OCI-LY3 (cell line): ENCODE measurements around the gene CCDC136.

ENCODE experiments used
- H2AFZ ChIP-seq: fragments of 200-600, 300-600 bp; shearing (Covaris generic); 2 replicates; pipeline ENCODE4 v1.6.0; 2014; ENCODE audit warnings: antibody characterized with exemption, low read depth, low read length
- H3K27ac ChIP-seq: fragments of 200-600, 300-600 bp; sonication (generic); 2 replicates; pipeline ENCODE4 v1.5.1; 2014; ENCODE audit warnings: mild to moderate bottlenecking, low read length, moderate library complexity, mixed read lengths
- H3K27me3 ChIP-seq: fragments of 200-600, 300-600 bp; sonication (generic); 2 replicates; pipeline ENCODE4 v1.6.1; 2014; ENCODE audit warnings: low read depth, low read length, mixed read lengths
- H3K36me3 ChIP-seq: fragments of 200-600, 300-600 bp; sonication (generic); replicated peaks from 2 replicates; pipeline ENCODE3; 2014; ENCODE audit warnings: low read depth, low read length, mixed read lengths
- H3K4me1 ChIP-seq: fragments of 300-600, 200-600 bp; sonication (generic); 2 replicates; pipeline ENCODE4 v1.6.1; 2014; ENCODE audit warnings: low read length, mixed read lengths
- H3K4me2 ChIP-seq: fragments of 200-600, 300-600 bp; sonication (generic); 2 replicates; pipeline ENCODE4 v1.6.1; 2014; ENCODE audit warnings: low read length, mixed read lengths
- H3K4me3 ChIP-seq: fragments of 300-600, 200-600 bp; sonication (generic); 2 replicates; pipeline ENCODE4 v1.5.1; 2014; ENCODE audit warnings: antibody characterized with exemption, mild to moderate bottlenecking, low read length, moderate library complexity
- H3K79me2 ChIP-seq: fragments of 300-600, 200-600 bp; shearing (Covaris generic); 2 replicates; pipeline ENCODE4 v1.6.1; 2014; ENCODE audit warnings: mild to moderate bottlenecking, low read length, mixed read lengths
- H3K9ac ChIP-seq: fragments of 300-600, 200-600 bp; shearing (Covaris generic); 2 replicates; pipeline ENCODE4 v1.6.0; 2014; ENCODE audit warnings: mild to moderate bottlenecking, low read length, moderate library complexity
- H3K9me3 ChIP-seq: fragments of 200-600, 300-600 bp; shearing (Covaris generic); 2 replicates; pipeline ENCODE4 v1.6.1; 2014; ENCODE audit warnings: low read length, mixed read lengths; ENCODE audit not compliant: insufficient read depth
- H4K20me1 ChIP-seq: fragments of 200-600, 300-600 bp; sonication (generic); 2 replicates; pipeline ENCODE4 v1.6.1; 2016; ENCODE audit warnings: low read length, mixed read lengths; ENCODE audit not compliant: insufficient read depth
- EZH2phosphoT487 ChIP-seq: fragments of 200-600 bp; shearing (Covaris generic); IDR thresholded peaks from 2 replicates; pipeline ENCODE4 v1.6.1; 2018; ENCODE audit warnings: antibody characterized with exemption, mixed run types, low read depth
- TF ChIP-seq, protein P1 (sequence below): fragments of 200-600, 300-600 bp; sonication (generic); IDR thresholded peaks from 2 replicates; pipeline ENCODE4 v1.5.1; 2014; ENCODE audit warnings: antibody characterized with exemption, low read length, low read depth

The CCDC136 gene

DNA sequence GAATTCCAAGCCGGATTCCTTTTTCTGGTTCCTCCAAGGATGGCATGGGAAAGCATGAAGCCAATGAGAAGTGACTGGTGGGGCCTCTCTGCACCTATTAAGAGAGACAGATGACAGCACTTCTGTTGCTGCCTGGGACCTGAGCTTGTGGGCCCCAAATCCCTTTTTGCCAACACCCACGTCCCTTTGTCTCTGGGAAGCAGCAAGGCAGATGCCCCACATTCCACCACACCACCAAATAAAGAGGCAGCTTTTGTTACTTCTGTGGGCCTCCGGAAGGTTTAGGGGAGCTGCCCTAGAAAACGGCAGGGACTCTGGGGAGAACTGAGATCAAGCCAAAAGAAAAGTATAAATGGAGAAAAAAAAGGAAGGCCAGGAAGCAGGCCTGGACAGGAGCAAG, 3.4 kb downstream of the CCDC136 start:
- Histone ChIP-seq H3K4me2 (no peak overlapping the region), H3K79me2 (no peaks in the 10 kb centered on the region), H3K4me1 (peaks cover 13% of the 10 kb centered on the region), H3K9me3 (no peaks in the 10 kb centered on the region), H4K20me1 (no peaks in the 10 kb centered on the region), H3K36me3 (no peaks in the 10 kb centered on the region), H3K9ac (no peak overlapping the region), H2AFZ (no peak overlapping the region), H3K4me3 (no peak overlapping the region), H3K27me3 (peaks cover 5% of the 10 kb centered on the region), H3K27ac (no peak overlapping the region)
- TF ChIP-seq, protein P1, sequence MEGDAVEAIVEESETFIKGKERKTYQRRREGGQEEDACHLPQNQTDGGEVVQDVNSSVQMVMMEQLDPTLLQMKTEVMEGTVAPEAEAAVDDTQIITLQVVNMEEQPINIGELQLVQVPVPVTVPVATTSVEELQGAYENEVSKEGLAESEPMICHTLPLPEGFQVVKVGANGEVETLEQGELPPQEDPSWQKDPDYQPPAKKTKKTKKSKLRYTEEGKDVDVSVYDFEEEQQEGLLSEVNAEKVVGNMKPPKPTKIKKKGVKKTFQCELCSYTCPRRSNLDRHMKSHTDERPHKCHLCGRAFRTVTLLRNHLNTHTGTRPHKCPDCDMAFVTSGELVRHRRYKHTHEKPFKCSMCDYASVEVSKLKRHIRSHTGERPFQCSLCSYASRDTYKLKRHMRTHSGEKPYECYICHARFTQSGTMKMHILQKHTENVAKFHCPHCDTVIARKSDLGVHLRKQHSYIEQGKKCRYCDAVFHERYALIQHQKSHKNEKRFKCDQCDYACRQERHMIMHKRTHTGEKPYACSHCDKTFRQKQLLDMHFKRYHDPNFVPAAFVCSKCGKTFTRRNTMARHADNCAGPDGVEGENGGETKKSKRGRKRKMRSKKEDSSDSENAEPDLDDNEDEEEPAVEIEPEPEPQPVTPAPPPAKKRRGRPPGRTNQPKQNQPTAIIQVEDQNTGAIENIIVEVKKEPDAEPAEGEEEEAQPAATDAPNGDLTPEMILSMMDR: no peak
- TF ChIP-seq EZH2phosphoT487: no peak

DNA sequence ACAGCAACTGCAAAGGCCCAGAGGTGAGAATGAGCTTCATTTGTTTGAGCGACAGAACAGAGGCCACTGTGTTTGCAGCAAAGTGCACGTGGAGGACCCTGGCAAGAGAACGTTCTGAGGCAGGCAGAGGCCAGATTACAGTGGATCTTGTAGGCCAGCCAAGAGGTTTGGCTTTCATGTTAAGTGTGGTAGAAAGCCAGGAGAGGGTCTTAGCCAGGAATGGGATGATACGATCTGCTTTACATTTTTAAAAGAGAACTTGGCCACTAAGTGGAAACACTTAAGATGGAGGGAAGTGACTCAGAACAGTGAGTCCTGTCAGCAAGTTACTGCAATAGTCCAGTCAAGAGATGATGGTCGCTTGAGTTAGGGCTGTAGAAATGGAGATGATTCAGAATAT, 4.6 kb downstream of the CCDC136 start:
- no peak for TF ChIP-seq EZH2phosphoT487
- TF ChIP-seq, protein P1: no peak
- no peak overlapping the region for H3K9ac ChIP-seq
- H4K20me1 ChIP-seq: no peaks in the 10 kb centered on the region
- no peak overlapping the region for H3K4me3 ChIP-seq
- no peaks in the 10 kb centered on the region for H3K79me2 ChIP-seq
- H3K27ac ChIP-seq: no peak overlapping the region
- no peak overlapping the region for H3K4me2 ChIP-seq
- no peaks in the 10 kb centered on the region for H3K36me3 ChIP-seq
- no peaks in the 10 kb centered on the region for H3K27me3 ChIP-seq
- H2AFZ ChIP-seq: no peak overlapping the region
- H3K9me3 ChIP-seq: no peaks in the 10 kb centered on the region
- H3K4me1 ChIP-seq: peaks cover 22% of the 10 kb centered on the region

DNA sequence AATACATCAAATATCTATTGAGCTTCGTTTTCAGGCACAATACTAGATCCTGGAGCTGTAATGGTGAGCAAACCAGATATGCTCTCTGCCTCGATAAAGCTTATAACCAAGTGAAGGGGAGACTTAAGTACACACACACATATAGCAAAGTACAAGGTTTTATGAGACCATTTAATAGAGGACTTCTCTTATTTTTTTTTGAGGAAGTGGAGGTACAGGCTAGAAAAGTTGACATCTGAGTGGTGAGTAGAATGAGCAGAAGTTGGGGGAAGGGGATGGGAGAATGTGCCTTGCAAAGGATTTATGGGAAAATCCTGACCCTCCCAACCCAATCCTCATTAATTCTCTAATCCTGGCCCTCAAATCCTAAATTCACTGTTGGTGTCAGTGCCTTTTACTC, 7.7 kb downstream of the CCDC136 start:
- Histone ChIP-seq H3K4me1 (peaks cover 24% of the 10 kb centered on the region), H3K79me2 (no peaks in the 10 kb centered on the region), H3K4me3 (no peak overlapping the region), H3K4me2 (no peak overlapping the region), H3K27ac (no peak overlapping the region), H3K9ac (no peak overlapping the region), H4K20me1 (no peaks in the 10 kb centered on the region), H2AFZ (no peak overlapping the region), H3K9me3 (no peaks in the 10 kb centered on the region), H3K36me3 (no peaks in the 10 kb centered on the region), H3K27me3 (no peaks in the 10 kb centered on the region)
- TF ChIP-seq, protein P1: no peak
- no peak for TF ChIP-seq EZH2phosphoT487

DNA sequence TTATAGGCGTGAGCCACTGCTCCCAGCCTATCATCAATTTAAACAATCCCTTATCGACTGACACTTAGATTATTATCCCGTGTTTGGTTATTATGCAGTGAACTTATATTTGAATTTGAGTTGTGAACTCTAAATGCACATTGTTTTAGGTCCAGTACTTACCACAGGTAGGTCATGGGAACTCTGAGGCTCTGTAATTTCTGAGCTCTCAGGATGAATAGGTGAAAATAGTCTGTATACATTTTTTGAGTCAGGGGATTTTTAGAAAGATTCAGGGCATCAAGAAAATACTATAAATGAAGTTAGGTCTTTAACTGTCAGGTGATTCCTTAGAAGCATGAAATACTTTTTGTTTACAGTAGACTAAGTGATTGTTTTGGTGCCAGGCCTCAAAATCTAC, 8.8 kb downstream of the CCDC136 start:
- Histone ChIP-seq H3K4me1 (peaks cover 24% of the 10 kb centered on the region), H2AFZ (no peak overlapping the region), H3K27ac (no peak overlapping the region), H3K4me3 (no peak overlapping the region), H3K79me2 (no peaks in the 10 kb centered on the region), H3K27me3 (no peaks in the 10 kb centered on the region), H4K20me1 (no peaks in the 10 kb centered on the region), H3K4me2 (peak overlapping the region; percentile 45), H3K9ac (no peak overlapping the region), H3K36me3 (no peaks in the 10 kb centered on the region), H3K9me3 (no peaks in the 10 kb centered on the region)
- TF ChIP-seq EZH2phosphoT487: no peak

DNA sequence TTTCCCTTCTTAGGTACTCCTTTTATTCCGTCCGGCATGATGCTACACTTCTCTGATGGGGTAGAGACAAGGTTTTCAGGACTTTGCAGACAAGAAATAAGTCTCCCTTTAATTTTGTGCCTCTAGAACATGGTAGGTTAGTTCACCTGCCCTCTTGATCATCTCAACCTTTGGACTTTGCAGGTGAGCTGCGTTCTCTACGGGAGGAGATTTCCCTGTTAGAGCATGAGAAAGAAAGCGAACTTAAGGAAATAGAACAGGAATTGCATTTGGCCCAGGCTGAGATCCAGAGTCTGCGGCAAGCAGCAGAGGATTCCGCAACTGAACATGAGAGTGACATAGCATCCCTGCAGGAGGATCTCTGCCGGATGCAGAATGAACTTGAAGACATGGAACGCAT, 9.2 kb downstream of the CCDC136 start:
- Histone ChIP-seq H3K27me3 (no peaks in the 10 kb centered on the region), H3K79me2 (no peaks in the 10 kb centered on the region), H2AFZ (no peak overlapping the region), H3K9me3 (no peaks in the 10 kb centered on the region), H3K36me3 (no peaks in the 10 kb centered on the region), H3K4me1 (peaks cover 24% of the 10 kb centered on the region), H3K27ac (no peak overlapping the region), H3K9ac (no peak overlapping the region), H3K4me2 (peak overlapping the region; percentile 45), H4K20me1 (no peaks in the 10 kb centered on the region), H3K4me3 (no peak overlapping the region)
- TF ChIP-seq, protein P1: no peak
- TF ChIP-seq EZH2phosphoT487: no peak
